GM12801 (cell line): Measurements from ENCODE around the gene PGLYRP4.

Experiments
- CTCF ChIP-seq: IDR thresholded peaks from one replicate; pipeline ENCODE4 v1.5.1; 2011; ENCODE audit warnings: control low read depth; ENCODE audit not compliant: insufficient read length; ENCODE audit errors: extremely low read depth

Gene PGLYRP4

GRCh38 chr1:153364766-153365666 lies 16.4 kb upstream of the PGLYRP4 start:
- no peak for TF ChIP-seq CTCF

DNA sequence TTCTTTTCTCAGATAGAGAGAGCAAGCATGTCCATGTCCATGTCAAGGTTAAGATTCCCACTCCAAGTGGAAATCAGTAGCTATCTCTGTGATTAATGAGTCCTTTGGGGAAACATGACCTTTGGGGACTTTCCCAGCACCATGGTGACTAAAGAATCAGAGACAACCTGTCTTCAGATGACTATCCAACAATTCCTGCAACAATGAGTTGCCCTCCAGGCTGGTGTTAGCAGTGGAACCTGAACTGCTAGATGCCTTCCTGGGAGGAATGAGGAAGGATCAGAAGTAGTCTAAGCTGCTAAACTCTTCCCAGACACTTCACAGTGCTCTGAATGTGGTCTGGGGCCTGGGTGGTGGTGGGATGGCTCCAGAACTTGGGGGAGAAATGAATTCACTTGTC lies 15.5 kb upstream of the PGLYRP4 start:
- TF ChIP-seq CTCF: no peak

- no peak for TF ChIP-seq CTCF
Measured at GRCh38 chr1:153363641-153364040, 15.0 kb upstream of the PGLYRP4 start.

- no peak for TF ChIP-seq CTCF
Measured at GRCh38 chr1:153362187-153362775, 13.6 kb upstream of the PGLYRP4 start.

- no peak for TF ChIP-seq CTCF
Measured at GRCh38 chr1:153361480-153362109, 13.0 kb upstream of the PGLYRP4 start.

DNA sequence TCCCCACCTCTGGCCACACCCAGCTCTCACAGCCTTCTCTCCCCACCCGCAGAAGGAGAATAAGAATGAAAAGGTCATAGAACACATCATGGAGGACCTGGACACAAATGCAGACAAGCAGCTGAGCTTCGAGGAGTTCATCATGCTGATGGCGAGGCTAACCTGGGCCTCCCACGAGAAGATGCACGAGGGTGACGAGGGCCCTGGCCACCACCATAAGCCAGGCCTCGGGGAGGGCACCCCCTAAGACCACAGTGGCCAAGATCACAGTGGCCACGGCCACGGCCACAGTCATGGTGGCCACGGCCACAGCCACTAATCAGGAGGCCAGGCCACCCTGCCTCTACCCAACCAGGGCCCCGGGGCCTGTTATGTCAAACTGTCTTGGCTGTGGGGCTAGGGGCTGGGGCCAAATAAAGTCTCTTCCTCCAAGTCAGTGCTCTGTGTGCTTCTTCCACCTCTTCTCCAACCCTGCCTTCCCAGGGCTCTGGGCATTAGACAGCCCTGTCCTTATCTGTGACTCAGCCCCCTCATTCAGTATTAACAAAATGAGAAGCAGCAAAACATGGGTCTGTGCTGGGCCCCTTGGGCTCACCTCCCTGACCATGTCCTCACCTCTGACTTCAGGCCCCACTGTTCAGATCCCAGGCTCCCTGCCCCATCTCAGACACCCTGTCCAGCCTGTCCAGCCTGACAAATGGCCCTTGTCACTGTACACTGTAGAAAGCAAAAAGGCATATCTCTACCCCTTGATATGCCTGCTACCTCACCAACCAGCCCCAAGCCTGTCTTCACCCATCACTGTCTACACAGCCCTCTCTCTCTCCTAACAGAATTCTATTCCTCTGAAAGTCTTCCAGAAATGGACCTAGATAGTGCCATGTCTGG lies 12.2 kb upstream of the PGLYRP4 start:
- TF ChIP-seq CTCF: no peak
